Eye (tissue), 1 donor: ENCODE data around the gene PRSS36.
"Not testable (repeated sequence)": the region's sequence is repeated elsewhere in the genome, so short reads cannot be mapped to it uniquely, and the experiment has no call there.

Experiments used
- DNase-seq: peaks from one replicate; pipeline ENCODE4 v3.0.0-alpha.2; 2015

Gene PRSS36

GRCh38 chr16:31149894-31150890 is at the start of gene PRSS36:
TSS of gene PRSS36 (minus strand) at chr16:31150066. CDS start at chr16:31150035, 31 bp downstream.
- DNase-seq = no peak

GRCh38 chr16:31199430-31200041 is 49.7 kb upstream of the PRSS36 start:
- no peak for DNase-seq

DNA sequence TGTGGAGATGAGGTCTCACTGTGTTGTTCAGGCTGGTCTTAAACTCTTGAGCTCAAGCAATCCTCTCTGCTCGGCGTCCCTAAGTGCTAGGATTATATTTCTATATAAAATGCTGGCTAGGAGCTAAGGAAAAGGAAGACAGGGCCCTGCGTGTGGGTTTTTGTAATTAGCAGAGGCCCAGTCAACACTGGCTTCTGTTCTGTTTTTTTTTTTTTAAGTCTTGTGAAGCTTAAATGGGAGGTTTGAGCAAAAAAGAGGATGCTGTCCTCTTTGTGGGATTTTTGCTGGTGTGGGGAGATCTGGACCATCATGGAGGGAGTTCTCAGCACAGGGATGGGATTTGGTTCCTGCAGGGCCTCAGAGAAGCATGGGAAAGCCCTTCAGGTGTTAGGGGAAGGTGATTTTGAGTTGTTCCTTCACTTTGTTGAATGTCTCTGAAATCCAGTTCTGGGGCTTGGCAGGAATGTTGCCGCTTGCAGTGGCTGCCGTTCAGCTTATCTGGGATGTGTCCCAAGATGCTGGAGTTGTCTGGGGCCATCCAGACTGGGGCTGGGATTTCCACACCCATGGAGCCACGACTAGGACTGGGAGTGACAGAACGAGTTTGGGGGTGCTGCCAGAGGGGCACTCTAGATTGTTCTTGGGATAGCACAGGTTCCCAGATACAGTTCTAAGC is 48.5 kb upstream of the PRSS36 start:
- DNase-seq = no peak

GRCh38 chr16:31196324-31197088 is 46.6 kb upstream of the PRSS36 start:
- no peak for DNase-seq

DNA sequence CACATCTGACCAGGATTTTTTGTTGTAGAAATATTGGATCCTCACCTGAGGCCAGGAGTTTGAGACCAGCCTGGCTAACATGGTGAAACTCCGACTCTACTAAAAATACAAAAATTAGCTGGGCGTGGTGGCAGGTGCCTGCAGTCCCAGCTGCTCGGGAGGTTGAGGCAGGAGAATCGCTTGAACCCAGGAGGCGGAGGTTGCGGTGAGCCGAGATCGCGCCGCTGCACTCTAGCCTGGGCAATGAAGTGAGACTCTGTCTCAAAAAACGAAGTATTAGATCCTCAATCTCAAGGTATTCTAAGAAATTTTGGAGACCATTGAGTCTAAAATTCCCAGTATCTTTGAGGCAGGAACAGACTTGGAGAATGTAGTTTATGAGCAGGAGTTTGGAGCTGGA is 46.0 kb upstream of the PRSS36 start:
- DNase-seq = not testable (repeated sequence)

- no peak for DNase-seq
These were observed 45.0 kb upstream of the PRSS36 start for GRCh38 chr16:31194898-31195297.

- no peak for DNase-seq
These were observed 44.0 kb upstream of the PRSS36 start for GRCh38 chr16:31193874-31194273.

- DNase-seq = peak; percentile 0
These were observed 43.2 kb upstream of the PRSS36 start for GRCh38 chr16:31192856-31193642.

DNA sequence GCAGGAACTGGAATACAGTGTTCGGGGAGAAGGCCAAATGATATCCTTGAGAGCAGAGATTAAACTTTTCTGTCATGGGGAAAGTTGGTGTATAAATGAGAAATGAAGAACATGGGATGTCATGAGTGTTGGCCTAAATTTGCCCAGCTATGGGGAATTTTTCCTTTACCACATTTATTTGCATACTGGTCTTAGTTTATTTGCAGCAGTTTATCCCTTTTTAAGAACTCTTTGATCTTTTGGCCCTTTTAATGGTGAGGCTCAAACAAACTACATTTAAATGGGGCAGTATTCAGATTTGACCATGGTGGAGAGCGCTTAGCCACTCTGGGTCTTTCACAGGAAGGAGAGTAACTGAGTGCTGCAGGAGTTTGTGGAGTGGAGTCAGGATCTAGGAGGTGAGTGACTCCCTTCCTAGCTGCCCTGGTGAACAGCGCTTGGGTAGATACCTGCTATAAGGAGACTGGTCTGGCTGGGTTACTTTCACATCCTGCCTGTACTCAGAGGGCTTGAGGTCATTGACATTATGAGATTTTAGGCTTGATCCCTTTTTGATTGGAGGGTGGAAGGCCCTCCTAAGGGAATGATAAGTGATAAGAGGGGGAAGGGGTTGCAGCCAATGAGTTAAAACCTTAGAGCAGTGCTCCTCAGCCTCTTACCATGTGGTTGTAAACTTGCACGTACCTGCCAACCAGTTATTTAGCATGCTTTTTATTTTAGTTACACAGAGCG is 42.0 kb upstream of the PRSS36 start:
- DNase-seq = no peak

DNA sequence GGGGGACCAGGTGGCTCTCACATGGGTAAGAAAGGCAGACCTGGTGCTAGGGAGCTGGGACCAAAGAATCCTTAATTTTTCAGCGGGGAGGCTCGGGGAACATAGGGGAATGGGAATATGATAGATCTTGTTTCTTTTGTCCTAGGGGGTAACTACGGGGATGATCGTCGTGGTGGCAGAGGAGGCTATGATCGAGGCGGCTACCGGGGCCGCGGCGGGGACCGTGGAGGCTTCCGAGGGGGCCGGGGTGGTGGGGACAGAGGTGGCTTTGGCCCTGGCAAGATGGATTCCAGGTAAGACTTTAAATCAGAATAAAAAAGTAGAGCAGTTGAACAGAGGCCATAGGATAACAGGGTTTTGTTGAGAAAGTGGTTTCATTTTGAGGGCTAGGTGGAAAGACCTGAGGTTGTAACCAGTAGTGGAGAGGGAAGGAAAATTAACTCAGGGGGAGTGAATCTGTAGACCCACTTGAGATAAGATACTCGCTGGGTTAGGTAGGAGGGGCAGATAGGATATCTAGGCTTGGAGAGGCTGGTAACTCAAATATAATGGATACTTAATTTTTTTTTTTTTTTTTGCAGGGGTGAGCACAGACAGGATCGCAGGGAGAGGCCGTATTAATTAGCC is 41.1 kb upstream of the PRSS36 start:
- DNase-seq = no peak

DNA sequence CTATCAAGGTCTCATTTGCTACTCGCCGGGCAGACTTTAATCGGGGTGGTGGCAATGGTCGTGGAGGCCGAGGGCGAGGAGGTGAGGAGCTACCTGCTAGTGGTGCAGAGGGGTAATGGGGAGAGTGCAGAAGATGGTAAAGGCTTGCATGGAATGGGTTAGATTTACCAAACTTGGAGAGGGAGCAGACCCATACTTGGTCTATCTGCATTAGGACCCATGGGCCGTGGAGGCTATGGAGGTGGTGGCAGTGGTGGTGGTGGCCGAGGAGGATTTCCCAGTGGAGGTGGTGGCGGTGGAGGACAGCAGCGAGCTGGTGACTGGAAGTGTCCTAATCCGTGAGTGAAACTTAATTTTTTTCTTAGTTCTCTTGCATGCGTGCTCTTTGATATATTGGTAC is 40.2 kb upstream of the PRSS36 start:
- DNase-seq = no peak

GRCh38 chr16:31189412-31189778 is 39.5 kb upstream of the PRSS36 start:
- DNase-seq = no peak

GRCh38 chr16:31188450-31189411 is 38.9 kb upstream of the PRSS36 start:
- no peak for DNase-seq

DNA sequence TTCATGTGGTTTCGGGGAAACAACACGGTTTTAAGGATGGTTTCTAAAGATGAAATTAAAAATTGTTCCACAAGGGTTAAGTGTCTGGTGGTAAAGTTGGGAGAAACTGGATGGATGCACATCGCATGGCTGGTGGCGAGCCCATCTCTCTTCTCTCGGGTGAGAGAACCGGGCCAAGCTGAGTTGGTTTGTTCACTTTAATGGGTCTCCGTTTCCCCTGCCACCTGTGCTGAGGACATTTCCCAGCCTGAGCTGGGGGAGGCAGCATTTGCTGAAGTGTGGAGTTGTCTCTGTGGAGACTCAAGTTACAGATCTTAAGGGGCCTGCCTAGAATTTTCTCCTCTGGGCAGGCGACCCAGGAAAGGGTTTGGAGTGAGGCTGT is 37.9 kb upstream of the PRSS36 start:
- no peak for DNase-seq

- no peak for DNase-seq
These were observed 37.3 kb upstream of the PRSS36 start for GRCh38 chr16:31186930-31187807.

DNA sequence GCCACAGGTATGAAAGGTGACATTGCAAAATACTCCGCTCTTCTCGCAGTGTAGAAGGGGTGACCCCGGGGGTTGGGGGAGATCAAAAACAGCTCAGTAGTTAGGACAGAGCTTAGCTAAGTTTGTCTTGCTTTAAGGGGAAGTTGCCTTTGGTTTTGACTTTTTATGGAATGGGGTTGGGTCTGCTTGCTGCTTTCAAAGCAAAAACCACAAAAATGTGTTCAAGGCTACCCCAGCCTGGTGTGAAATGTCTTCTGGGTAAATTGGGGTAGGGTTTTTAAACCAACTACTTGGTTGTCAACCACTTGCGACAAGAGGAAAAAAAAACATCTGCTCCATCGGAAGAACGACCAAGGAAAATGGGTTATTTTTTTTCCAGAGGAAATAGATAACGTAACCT is 36.3 kb upstream of the PRSS36 start:
- DNase-seq = no peak

- no peak for DNase-seq
These were observed 35.5 kb upstream of the PRSS36 start for GRCh38 chr16:31185339-31185738.

- DNase-seq = no peak
These were observed 35.0 kb upstream of the PRSS36 start for GRCh38 chr16:31184888-31185287.
